DOHH2 (cell line): ENCODE measurements around the gene ITGAV.

Experiments
- EZH2phosphoT487 ChIP-seq: fragments of 200-600 bp; sonication (generic); IDR thresholded peaks from 2 replicates; pipeline ENCODE4 v1.6.1; 2017; ENCODE audit warnings: borderline replicate concordance, mild to moderate bottlenecking, antibody characterized with exemption, low read length, moderate library complexity, mixed read lengths
- TF ChIP-seq, protein P1 (sequence below): fragments of 200-600 bp; sonication (generic); IDR thresholded peaks from one replicate; pipeline ENCODE4 v1.5.1; 2014; ENCODE audit warnings: antibody characterized with exemption, mild to moderate bottlenecking, low read depth, low read length; ENCODE audit not compliant: poor library complexity, severe bottlenecking

DNA sequence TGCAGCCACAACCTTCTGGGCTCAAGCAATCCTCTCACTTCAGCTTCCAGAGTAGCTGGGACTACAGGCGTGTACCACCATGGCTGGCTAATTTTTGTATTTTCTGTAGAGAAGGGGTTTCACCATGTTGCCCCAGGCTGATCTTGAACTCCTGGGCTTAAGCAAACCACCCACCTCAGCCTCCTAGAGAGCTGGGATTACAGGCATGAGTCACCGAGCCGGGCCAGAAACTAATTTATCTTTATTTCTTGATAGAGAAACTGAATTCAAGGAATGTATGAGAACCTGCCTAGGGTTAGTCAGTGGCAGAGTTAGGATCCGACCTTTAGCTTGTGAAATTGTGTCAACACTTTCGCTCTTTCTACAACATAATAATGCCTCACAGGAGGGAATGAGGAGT is 19.3 kb upstream of the ITGAV start:
- TF ChIP-seq, protein P1, sequence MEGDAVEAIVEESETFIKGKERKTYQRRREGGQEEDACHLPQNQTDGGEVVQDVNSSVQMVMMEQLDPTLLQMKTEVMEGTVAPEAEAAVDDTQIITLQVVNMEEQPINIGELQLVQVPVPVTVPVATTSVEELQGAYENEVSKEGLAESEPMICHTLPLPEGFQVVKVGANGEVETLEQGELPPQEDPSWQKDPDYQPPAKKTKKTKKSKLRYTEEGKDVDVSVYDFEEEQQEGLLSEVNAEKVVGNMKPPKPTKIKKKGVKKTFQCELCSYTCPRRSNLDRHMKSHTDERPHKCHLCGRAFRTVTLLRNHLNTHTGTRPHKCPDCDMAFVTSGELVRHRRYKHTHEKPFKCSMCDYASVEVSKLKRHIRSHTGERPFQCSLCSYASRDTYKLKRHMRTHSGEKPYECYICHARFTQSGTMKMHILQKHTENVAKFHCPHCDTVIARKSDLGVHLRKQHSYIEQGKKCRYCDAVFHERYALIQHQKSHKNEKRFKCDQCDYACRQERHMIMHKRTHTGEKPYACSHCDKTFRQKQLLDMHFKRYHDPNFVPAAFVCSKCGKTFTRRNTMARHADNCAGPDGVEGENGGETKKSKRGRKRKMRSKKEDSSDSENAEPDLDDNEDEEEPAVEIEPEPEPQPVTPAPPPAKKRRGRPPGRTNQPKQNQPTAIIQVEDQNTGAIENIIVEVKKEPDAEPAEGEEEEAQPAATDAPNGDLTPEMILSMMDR = no peak
- no peak for TF ChIP-seq EZH2phosphoT487
